ENCODE results near the gene EP400. TPM values are rescaled to one million over a fixed set of nuclear protein-coding genes. Genes with fewer than 3 reads are reported as not detected.

Gene EP400
- total and polyA plus RNA-seq, 2 of the 13 experiments (the other 11 are each of a cell fraction or from before 2014, with no cell fraction given) = 4.9 to 5.0 TPM

DNA sequence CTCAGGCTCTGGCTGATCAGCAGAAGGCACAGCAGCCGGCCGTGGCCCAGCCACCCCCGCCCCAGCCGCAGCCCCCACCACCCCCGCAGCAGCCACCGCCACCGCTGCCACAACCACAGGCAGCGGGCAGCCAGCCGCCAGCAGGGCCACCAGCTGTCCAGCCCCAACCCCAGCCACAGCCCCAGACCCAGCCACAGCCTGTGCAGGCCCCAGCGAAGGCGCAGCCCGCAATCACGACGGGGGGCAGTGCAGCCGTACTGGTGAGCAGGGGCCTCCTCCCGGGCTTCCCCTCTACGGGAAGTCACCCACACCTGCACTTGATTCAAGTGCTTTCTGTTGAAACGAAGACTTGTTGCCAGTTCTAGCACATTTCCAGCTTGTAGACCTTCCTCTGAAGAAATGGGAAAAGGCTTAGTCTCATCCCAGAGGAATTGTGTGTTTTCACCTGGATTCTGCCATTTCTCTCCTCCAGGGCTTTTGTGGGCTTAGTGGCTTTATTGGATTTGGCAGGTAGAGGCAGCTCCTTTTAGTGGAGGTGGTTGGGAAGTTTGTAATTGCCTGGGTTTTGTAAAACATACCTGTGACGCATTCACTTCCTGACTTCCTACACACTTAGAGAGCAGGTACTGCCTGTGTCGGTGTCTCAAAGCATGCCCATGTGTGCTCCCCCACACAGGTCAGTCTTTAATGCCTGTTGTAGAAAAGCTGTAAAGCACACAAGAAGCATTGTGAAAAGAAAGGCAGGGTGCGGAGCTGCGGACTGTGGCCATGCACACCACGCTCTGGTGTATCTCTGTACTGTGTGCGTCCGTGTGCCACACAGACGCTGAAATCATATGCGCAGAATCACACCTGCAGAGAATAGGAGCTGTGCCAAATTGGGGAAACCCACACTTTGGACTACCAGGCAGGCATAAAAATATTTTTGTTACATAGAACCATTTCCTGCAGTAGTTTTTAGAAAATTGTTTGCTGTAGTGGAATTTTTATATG, 103.9 kb downstream of the EP400 start (continued):
- no peak for TF ChIP-seq ZSCAN21 (CRISPR knock-in tag; IDR thresholded peaks at IDR 0.05; ENCODE audit: borderline replicate concordance)
- TF ChIP-seq MATR3 (CRISPR knock-in tag; IDR thresholded peaks at IDR 0.05) = no peak
- no peak for TF ChIP-seq ZNF253 (CRISPR knock-in tag; IDR thresholded peaks at IDR 0.05; ENCODE audit: borderline replicate concordance)

DNA sequence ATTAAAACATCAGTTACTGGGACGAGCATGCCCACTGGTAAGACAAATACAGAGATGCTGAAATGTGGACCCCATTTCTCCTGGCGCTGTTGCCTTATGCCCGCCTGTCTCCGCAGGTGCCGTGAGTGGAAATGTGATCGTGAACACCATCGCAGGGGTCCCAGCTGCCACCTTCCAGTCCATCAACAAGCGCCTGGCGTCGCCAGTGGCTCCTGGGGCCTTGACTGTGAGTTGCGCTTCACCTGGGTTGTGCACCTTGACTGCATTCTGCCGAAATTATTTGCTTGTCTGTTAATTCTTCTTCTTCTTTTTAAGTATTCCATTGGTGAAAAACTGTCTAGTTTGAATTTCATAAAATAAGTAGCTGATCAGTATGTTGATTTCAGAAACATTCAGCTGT, 105.2 kb downstream of the EP400 start:
- WGBS (ENCODE audit: low lambda C conversion rate) = 98% methylated on average over 10 of the region's 12 CpGs
- Histone ChIP-seq H3K9me3 (ENCODE audit: low read length) (no peaks in the 10 kb centered on the region; the same call in 1 of the 2 replicates), H3K9ac (ENCODE audit: insufficient read depth, low read depth, low read length) (no peak overlapping the region), H3K4me3 (replicated peaks in 1 of 3; ENCODE audit: insufficient read depth in 1 of 3, low read depth in 2 of 3, low read length in 3 of 3) (no peak overlapping the region), H3K27me3 (ENCODE audit: control insufficient read depth in 1 of 2, insufficient read depth in 2 of 2, low read length in 2 of 2) (no peaks in the 10 kb centered on the region), H4K20me1 (ENCODE audit: insufficient read depth, low read length) (no peaks in the 10 kb centered on the region), H3K36me3 (replicated peaks in 1 of 2; ENCODE audit: control insufficient read depth in 1 of 2, insufficient read depth in 2 of 2, low read length in 2 of 2) (peaks cover 37 to 67% of the 10 kb centered on the region in 2 experiments), H3K4me1 (ENCODE audit: insufficient read depth, low read length) (no peaks in the 10 kb centered on the region), H3K4me2 (ENCODE audit: low read depth, low read length) (no peak overlapping the region), H3K27ac (ENCODE audit: extremely low read length, insufficient read depth, low read length) (no peak overlapping the region), H2AFZ (ENCODE audit: low read length) (no peak overlapping the region), H3K79me2 (ENCODE audit: insufficient read depth, low read length) (no peaks in the 10 kb centered on the region)
- intact Hi-C loops (cut with micrococcal nuclease; ENCODE audit: unreplicated experiment) = no loop called here
- no TSS peak for BruUV-seq (replicated peaks)
- TF ChIP-seq ZNF703 (CRISPR knock-in tag; IDR thresholded peaks at IDR 0.05; ENCODE audit: borderline replicate concordance) (no peak), NR3C1 (CRISPR knock-in tag; IDR thresholded peaks at IDR 0.05) (no peak), TP53 (CRISPR knock-in tag; conservative IDR thresholded peaks at IDR 0.05) (no peak), HNRNPH1 (optimal IDR thresholded peaks at IDR 0.05; ENCODE audit: low read depth, low read length) (no peak), NR2F2 (IDR thresholded peaks at IDR 0.05; ENCODE audit: borderline replicate concordance, low read depth) (no peak), SETDB1 (CRISPR knock-in tag; IDR thresholded peaks at IDR 0.05; ENCODE audit: borderline replicate concordance) (no peak), ZNF577 (CRISPR knock-in tag; IDR thresholded peaks at IDR 0.05; ENCODE audit: borderline replicate concordance, low read depth) (no peak), STAT5B (CRISPR knock-in tag; IDR thresholded peaks at IDR 0.05) (no peak), POLR2A (IDR thresholded peaks at IDR 0.05; ENCODE audit: insufficient read depth in 1 of 2, low read depth in 2 of 2, low read length in 2 of 2) (no peak)
- TF ChIP-seq, protein P1, sequence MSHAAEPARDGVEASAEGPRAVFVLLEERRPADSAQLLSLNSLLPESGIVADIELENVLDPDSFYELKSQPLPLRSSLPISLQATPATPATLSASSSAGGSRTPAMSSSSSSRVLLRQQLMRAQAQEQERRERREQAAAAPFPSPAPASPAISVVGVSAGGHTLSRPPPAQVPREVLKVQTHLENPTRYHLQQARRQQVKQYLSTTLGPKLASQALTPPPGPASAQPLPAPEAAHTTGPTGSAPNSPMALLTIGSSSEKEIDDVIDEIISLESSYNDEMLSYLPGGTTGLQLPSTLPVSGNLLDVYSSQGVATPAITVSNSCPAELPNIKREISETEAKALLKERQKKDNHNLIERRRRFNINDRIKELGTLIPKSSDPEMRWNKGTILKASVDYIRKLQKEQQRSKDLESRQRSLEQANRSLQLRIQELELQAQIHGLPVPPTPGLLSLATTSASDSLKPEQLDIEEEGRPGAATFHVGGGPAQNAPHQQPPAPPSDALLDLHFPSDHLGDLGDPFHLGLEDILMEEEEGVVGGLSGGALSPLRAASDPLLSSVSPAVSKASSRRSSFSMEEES (CRISPR knock-in tag; IDR thresholded peaks at IDR 0.05) = no peak
- TF ChIP-seq, protein P2, sequence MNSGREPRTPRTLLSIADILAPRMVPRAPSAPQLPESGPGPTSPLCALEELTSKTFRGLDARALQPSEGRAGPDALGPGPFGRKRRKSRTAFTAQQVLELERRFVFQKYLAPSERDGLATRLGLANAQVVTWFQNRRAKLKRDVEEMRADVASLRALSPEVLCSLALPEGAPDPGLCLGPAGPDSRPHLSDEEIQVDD (CRISPR knock-in tag; IDR thresholded peaks at IDR 0.05; ENCODE audit: borderline replicate concordance) = no peak
- TF ChIP-seq, protein P3, sequence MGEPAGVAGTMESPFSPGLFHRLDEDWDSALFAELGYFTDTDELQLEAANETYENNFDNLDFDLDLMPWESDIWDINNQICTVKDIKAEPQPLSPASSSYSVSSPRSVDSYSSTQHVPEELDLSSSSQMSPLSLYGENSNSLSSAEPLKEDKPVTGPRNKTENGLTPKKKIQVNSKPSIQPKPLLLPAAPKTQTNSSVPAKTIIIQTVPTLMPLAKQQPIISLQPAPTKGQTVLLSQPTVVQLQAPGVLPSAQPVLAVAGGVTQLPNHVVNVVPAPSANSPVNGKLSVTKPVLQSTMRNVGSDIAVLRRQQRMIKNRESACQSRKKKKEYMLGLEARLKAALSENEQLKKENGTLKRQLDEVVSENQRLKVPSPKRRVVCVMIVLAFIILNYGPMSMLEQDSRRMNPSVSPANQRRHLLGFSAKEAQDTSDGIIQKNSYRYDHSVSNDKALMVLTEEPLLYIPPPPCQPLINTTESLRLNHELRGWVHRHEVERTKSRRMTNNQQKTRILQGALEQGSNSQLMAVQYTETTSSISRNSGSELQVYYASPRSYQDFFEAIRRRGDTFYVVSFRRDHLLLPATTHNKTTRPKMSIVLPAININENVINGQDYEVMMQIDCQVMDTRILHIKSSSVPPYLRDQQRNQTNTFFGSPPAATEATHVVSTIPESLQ (CRISPR knock-in tag; conservative IDR thresholded peaks at IDR 0.05) = no peak
- no peak for FAIRE-seq
- in situ Hi-C loops (cut with HindIII; ENCODE audit: extremely low pct_ligation_motif_present, low pct_unique_long_range_greater_than_20kb) = no loop called here
- CTCF ChIA-PET (ENCODE audit: low intra/inter-chr PET ratio, low total read pairs) = no interaction called here
- no peak for ATAC-seq
- DNase-seq (ENCODE audit: low spot score) = no peak
- POLR2A ChIA-PET = no interaction called here
